Cardiac fibroblast (primary cell): ENCODE data around the gene EPHB3.

Experiments used
- DNase-seq, 2 donors: peaks; one replicate each; pipeline versions ENCODE4 v3.0.0 to v3.0.0-alpha.2; 2010; ENCODE audit warnings: low read depth in 2 of 2
- H3K4me3 ChIP-seq, 2 donors: replicated peaks in 1 of 2; 1 replicate in 1 of 2; 2 replicates in 1 of 2; pipeline ENCODE4 v1.5.1; 2011; ENCODE audit warnings: low read depth in 2 of 2, low read length in 2 of 2, mild to moderate bottlenecking in 2 of 2, moderate library complexity in 1 of 2
- TF ChIP-seq, protein P1 (sequence below): IDR thresholded peaks from one replicate; pipeline ENCODE4 v1.5.1; 2011; ENCODE audit warnings: low read depth, mild to moderate bottlenecking, low read length, inconsistent platforms

The EPHB3 gene

DNA sequence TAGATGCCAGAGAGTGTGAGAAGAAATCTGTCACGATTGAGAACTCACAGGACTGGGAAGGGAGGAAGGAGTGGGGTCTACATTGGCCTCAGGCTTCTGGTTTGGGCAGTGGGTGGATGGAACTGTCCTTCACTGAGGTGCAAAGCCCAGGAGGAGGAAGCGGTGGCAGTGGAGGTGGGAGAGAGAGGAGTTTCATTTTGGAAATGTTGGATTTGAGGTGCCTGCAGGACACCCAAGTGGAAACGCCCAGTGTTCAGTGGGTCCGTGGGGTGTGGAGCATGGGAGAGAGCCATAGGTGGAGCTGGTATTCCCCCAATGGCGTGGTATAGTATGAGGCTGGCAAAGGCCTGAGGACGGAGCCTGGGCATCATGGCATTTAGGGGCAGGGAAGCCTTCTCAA lies 9.3 kb upstream of the EPHB3 start:
- H3K4me3 ChIP-seq: no peak overlapping the region
- DNase-seq: no peak
- TF ChIP-seq, protein P1, sequence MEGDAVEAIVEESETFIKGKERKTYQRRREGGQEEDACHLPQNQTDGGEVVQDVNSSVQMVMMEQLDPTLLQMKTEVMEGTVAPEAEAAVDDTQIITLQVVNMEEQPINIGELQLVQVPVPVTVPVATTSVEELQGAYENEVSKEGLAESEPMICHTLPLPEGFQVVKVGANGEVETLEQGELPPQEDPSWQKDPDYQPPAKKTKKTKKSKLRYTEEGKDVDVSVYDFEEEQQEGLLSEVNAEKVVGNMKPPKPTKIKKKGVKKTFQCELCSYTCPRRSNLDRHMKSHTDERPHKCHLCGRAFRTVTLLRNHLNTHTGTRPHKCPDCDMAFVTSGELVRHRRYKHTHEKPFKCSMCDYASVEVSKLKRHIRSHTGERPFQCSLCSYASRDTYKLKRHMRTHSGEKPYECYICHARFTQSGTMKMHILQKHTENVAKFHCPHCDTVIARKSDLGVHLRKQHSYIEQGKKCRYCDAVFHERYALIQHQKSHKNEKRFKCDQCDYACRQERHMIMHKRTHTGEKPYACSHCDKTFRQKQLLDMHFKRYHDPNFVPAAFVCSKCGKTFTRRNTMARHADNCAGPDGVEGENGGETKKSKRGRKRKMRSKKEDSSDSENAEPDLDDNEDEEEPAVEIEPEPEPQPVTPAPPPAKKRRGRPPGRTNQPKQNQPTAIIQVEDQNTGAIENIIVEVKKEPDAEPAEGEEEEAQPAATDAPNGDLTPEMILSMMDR: no peak

DNA sequence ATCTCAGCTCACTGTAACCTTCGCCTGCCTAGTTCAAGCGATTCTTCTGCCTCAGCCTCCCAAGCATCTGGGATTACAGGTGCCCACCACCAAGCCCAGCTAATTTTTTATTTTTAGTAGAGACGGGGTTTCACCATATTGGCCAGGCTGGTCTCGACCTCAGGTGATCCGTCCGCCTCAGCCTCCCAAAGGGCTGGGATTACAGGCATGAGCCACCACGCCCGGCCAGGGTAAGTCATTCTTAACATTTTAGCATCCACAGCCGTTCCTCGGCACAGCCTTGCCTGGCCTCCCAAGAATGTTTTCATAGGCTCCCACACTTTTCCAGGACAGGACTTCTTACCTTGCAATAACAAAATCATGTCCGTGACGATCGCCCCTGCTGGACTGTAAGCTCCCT lies 8.7 kb upstream of the EPHB3 start:
- no peak overlapping the region for H3K4me3 ChIP-seq
- TF ChIP-seq, protein P1: no peak
- no peak for DNase-seq

DNA sequence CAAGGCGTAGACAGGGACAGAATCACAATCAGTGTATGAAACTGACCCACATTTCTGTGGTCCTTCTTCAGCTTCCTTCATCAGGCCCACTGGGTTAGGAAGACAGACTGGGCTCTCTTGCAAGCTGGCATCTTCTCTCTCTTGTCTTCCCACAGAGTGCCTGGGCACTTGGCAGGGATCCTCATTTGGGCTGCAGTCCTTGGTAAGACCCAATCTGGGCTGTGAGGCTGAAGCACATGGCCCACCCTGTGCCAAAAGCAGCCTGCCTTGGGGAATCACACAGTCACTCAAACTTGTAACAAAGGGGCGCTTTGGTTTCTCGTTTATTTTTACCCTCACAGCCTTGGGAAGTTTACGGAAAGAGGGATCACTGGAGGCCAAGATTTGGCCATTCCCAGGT lies 8.2 kb upstream of the EPHB3 start:
- no peak overlapping the region for H3K4me3 ChIP-seq
- no peak for DNase-seq
- TF ChIP-seq, protein P1: no peak

DNA sequence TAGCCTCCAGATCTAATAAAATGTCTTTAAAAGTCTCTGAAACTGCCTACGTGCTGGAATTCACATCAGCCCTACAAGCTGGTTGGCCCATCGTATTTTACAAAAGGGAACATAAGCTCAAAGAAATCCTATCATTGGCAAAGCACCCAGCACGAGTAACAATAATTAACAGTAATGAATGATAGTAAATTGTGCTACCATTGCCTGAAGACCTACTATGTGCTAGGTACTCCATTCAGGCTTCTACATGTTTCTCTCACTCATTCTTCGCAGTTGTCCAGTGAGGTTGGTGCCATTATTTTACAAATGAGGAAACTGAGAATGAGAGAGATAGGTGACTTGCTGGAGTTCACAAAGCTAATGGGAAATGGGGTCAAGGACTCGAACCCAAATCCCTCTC lies 7.1 kb upstream of the EPHB3 start:
- no peak overlapping the region for H3K4me3 ChIP-seq
- no peak for DNase-seq
- TF ChIP-seq, protein P1: no peak

DNA sequence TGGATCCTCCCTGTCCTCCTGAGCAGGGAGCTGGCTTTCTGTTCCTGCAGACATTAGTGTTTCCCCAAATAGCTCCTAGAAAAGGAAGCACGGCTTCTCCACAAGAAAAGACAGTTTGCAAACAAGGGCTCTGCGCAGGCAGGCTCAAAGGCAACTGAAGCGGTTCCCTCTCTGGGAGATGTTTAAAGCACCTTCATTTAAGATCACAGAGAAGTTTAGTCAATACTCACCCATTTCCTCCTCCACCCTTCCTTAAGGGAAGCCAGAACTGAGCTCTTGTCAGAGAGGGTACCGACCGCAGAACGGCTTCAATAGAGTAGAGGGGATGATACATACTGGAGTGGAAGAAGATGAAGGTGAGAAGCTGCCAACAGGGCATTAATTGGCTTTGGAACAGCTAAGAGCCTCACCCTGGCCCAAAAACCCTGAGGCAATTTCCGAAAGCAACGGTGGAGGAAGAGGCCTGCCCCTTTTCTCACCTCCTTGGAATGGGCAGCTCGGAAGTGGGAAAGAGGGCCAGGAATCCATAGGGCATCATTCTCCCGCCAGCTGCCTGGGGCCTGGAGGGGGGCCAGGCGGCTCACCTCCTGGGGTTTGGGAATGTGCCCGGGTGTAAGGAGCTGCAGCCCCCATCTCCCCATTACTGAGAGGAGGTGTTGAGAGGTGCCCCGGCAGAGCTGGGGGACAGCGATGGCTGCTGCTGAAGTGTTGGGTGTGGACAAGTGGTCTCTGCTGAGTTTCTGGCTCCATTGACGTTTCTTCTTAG lies 4.8 kb upstream of the EPHB3 start:
- TF ChIP-seq, protein P1: no peak
- H3K4me3 ChIP-seq: no peak overlapping the region
- DNase-seq: no peak

DNA sequence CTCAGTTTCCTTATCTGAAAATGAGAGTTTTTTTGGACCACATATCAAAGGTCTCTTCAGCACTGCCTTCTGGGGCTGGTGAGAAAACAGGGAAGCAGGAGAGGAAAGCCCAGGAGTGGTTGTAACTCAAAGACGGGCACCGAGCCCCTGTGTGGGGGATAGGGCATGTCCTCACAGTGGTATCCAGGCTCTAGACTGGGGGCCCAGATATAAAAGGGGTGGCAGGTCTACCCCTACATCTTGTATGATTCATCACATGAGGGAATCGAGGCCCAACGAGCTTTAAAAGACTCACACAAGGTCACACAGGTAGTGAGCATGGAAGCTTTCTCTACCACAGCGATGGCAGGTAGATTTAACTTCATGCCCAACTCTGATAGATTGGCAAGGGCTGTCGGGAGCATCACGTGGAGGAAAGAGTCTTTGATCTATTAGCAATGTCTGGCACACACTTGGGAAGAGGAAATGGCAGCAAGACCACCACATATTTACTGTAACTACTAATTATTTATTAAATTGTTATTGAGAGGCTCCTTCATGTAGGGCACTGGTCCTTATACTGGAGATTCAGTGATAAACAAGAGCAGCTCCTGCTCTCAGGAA lies 4.1 kb upstream of the EPHB3 start:
- no peak for DNase-seq
- no peak overlapping the region for H3K4me3 ChIP-seq
- TF ChIP-seq, protein P1: no peak
